WTC11 (cell line): ENCODE measurements around the gene WWOX. TPM values are rescaled to one million over a fixed set of nuclear protein-coding genes. Genes with fewer than 3 reads are reported as not detected.

ENCODE experiments used
- ATAC-seq: fragments of 200-7000 bp; cut with Tn5 transposase; 2 replicates; pipeline ENCODE4 v1.10.0; 2021; ENCODE audit warnings: mild to moderate bottlenecking, moderate library complexity
- CTCF ChIA-PET: fragments of 300-600 bp; sonication (Branson Sonifier 250); formaldehyde crosslinking; loops from one replicate; lab custom pipeline; 2021; ENCODE audit warnings: antibody characterized with exemption; lab: Charles Lee
- POLR2A ChIA-PET: fragments of 350-600 bp; sonication (Branson Sonifier 250); formaldehyde crosslinking; loops from one replicate; lab custom pipeline; 2021; ENCODE audit warnings: antibody characterized with exemption; lab: Charles Lee
- DNase-seq: peaks from one replicate; pipeline ENCODE4 v3.0.0; 2021; ENCODE audit warnings: low spot score
- H3K27ac Mint-ChIP-seq: 2 replicates; pipeline ENCODE4 v1.8.0; 2021; ENCODE audit warnings: mixed read lengths
- H3K27me3 Mint-ChIP-seq: 2 replicates; pipeline ENCODE4 v1.8.0; 2021; ENCODE audit warnings: low read depth, mild to moderate bottlenecking, moderate library complexity, mixed read lengths
- H3K36me3 Mint-ChIP-seq: 2 replicates; pipeline ENCODE4 v1.8.0; 2021; ENCODE audit warnings: mixed read lengths
- H3K4me1 Mint-ChIP-seq: 2 replicates; pipeline ENCODE4 v1.8.0; 2022; ENCODE audit warnings: mixed read lengths
- H3K4me3 Mint-ChIP-seq: 2 replicates; pipeline ENCODE4 v1.8.0; 2021; ENCODE audit warnings: mild to moderate bottlenecking, moderate library complexity, mixed read lengths
- H3K9me3 Mint-ChIP-seq: 2 replicates; pipeline ENCODE4 v1.8.0; 2021; ENCODE audit warnings: mixed read lengths
- ESRRA ChIP-seq: sonication (generic); formaldehyde crosslinking; IDR thresholded peaks from 2 replicates; pipeline ENCODE4 v1.8.1; 2022; ENCODE audit warnings: mild to moderate bottlenecking, missing genetic modification reagents, borderline replicate concordance
- FOXJ3 ChIP-seq: sonication (generic); formaldehyde crosslinking; IDR thresholded peaks from 2 replicates; pipeline ENCODE4 v1.9.0; 2021; ENCODE audit warnings: missing genetic modification reagents, mild to moderate bottlenecking, borderline replicate concordance
- GABPB1 ChIP-seq: sonication (generic); formaldehyde crosslinking; IDR thresholded peaks from 2 replicates; pipeline ENCODE4 v1.8.1; 2023; ENCODE audit warnings: mild to moderate bottlenecking, missing genetic modification reagents
- MYBL2 ChIP-seq: sonication (generic); formaldehyde crosslinking; IDR thresholded peaks from 2 replicates; pipeline ENCODE4 v1.8.1; 2023; ENCODE audit warnings: mild to moderate bottlenecking, moderate library complexity, missing genetic modification reagents
- NR1H2 ChIP-seq: sonication (generic); formaldehyde crosslinking; IDR thresholded peaks from 2 replicates; pipeline ENCODE4 v1.9.0; 2021; ENCODE audit warnings: mild to moderate bottlenecking, moderate library complexity, missing genetic modification reagents
- NR2C2 ChIP-seq: sonication (generic); formaldehyde crosslinking; IDR thresholded peaks from 2 replicates; pipeline ENCODE4 v1.8.0; 2022; ENCODE audit warnings: mild to moderate bottlenecking, missing genetic modification reagents
- PRRX2 ChIP-seq: fragments of 250-450 bp; sonication (Bioruptor Pico); IDR thresholded peaks from 2 replicates; pipeline ENCODE4 v1.8.0; 2021; ENCODE audit warnings: mild to moderate bottlenecking
- TP53 ChIP-seq: sonication (generic); formaldehyde crosslinking; IDR thresholded peaks from 2 replicates; pipeline ENCODE4 v1.8.1; 2023; ENCODE audit warnings: mild to moderate bottlenecking, missing genetic modification reagents
- ZBTB21 ChIP-seq: sonication (generic); formaldehyde crosslinking; IDR thresholded peaks from 2 replicates; pipeline ENCODE4 v1.8.1; 2023; ENCODE audit warnings: mild to moderate bottlenecking, missing genetic modification reagents, borderline replicate concordance
- total RNA-seq: library from RNA; stranded (reverse); gene quantifications from 3 replicates; pipeline ENCODE4 v1.2.3, GENCODE V29; 2021
- TF ChIP-seq, protein P1 (sequence below): sonication (generic); formaldehyde crosslinking; IDR thresholded peaks from 2 replicates; pipeline ENCODE4 v1.8.0; 2023; ENCODE audit warnings: missing genetic modification reagents
- TF ChIP-seq, protein P2 (sequence below): sonication (generic); formaldehyde crosslinking; conservative IDR thresholded peaks from 2 replicates; pipeline ENCODE4 v1.8.1; 2023; ENCODE audit warnings: mild to moderate bottlenecking, low read depth, missing genetic modification reagents, moderate library complexity
- TF ChIP-seq, protein P3 (sequence below): sonication (generic); formaldehyde crosslinking; IDR thresholded peaks from 2 replicates; pipeline ENCODE4 v1.8.1; 2023; ENCODE audit warnings: mild to moderate bottlenecking, moderate library complexity, missing genetic modification reagents
- TF ChIP-seq, protein P4 (sequence below): sonication (generic); formaldehyde crosslinking; IDR thresholded peaks from 2 replicates; pipeline ENCODE4 v1.8.1; 2023; ENCODE audit warnings: mild to moderate bottlenecking, missing genetic modification reagents
- TF ChIP-seq, protein P5 (sequence below): fragments of 250-450 bp; sonication (Bioruptor Pico); conservative IDR thresholded peaks from 2 replicates; pipeline ENCODE4 v1.9.0; 2021; ENCODE audit warnings: mild to moderate bottlenecking
- TF ChIP-seq, protein P6 (sequence below): fragments of 250-450 bp; sonication (Bioruptor Pico); IDR thresholded peaks from 2 replicates; pipeline ENCODE4 v1.9.0; 2021; ENCODE audit warnings: moderate library complexity, mild to moderate bottlenecking, inconsistent platforms, borderline replicate concordance
- TF ChIP-seq, protein P7 (sequence below): sonication (generic); formaldehyde crosslinking; IDR thresholded peaks from 2 replicates; pipeline ENCODE4 v1.8.1; 2022; ENCODE audit warnings: missing genetic modification reagents, borderline replicate concordance

WWOX gene
- total RNA-seq, 1 experiment from 2014 or later: 15.7 TPM

DNA sequence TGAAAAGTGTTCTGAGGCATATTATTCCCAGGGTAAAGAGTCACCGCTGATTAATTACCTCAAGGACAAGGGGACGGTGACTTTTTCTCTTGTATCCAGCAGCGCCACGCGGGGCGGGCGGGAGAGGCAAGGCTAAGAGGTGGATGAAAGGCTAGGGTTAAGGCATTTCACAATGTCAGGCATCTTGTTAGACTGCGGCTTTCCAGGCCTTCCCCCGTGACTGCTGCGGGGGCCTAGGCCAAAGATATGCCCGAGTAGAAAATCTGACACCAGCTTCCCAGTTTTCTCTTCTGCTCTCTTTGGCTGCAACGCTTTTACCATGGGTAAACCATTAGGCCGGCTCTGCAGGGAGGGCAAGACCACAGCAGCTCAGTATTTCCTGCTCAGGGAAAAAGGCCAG, 802.9 kb downstream of the WWOX start:
- no peak for ATAC-seq
- no peak overlapping the region for H3K4me3 Mint-ChIP-seq
- H3K27me3 Mint-ChIP-seq: no peaks in the 10 kb centered on the region
- H3K4me1 Mint-ChIP-seq: peaks cover 42% of the 10 kb centered on the region
- no peak for TF ChIP-seq PRRX2
- TF ChIP-seq, protein P1, sequence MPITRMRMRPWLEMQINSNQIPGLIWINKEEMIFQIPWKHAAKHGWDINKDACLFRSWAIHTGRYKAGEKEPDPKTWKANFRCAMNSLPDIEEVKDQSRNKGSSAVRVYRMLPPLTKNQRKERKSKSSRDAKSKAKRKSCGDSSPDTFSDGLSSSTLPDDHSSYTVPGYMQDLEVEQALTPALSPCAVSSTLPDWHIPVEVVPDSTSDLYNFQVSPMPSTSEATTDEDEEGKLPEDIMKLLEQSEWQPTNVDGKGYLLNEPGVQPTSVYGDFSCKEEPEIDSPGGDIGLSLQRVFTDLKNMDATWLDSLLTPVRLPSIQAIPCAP (CRISPR knock-in tag): no peak
- TF ChIP-seq NR1H2 (CRISPR knock-in tag): no peak
- TF ChIP-seq ZBTB21 (CRISPR knock-in tag): no peak
- no peak for TF ChIP-seq MYBL2 (CRISPR knock-in tag)
- TF ChIP-seq FOXJ3 (CRISPR knock-in tag): no peak
- TF ChIP-seq, protein P2, sequence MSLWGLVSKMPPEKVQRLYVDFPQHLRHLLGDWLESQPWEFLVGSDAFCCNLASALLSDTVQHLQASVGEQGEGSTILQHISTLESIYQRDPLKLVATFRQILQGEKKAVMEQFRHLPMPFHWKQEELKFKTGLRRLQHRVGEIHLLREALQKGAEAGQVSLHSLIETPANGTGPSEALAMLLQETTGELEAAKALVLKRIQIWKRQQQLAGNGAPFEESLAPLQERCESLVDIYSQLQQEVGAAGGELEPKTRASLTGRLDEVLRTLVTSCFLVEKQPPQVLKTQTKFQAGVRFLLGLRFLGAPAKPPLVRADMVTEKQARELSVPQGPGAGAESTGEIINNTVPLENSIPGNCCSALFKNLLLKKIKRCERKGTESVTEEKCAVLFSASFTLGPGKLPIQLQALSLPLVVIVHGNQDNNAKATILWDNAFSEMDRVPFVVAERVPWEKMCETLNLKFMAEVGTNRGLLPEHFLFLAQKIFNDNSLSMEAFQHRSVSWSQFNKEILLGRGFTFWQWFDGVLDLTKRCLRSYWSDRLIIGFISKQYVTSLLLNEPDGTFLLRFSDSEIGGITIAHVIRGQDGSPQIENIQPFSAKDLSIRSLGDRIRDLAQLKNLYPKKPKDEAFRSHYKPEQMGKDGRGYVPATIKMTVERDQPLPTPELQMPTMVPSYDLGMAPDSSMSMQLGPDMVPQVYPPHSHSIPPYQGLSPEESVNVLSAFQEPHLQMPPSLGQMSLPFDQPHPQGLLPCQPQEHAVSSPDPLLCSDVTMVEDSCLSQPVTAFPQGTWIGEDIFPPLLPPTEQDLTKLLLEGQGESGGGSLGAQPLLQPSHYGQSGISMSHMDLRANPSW (CRISPR knock-in tag): no peak
- POLR2A ChIA-PET: no interaction called here
- H3K27ac Mint-ChIP-seq: no peak overlapping the region
- peaks cover 12% of the 10 kb centered on the region for H3K9me3 Mint-ChIP-seq
- H3K36me3 Mint-ChIP-seq: peaks cover 11% of the 10 kb centered on the region
- CTCF ChIA-PET: interaction anchor here (2.1 kb wide), 1 partner anchor 13 kb away, joined by 6 read pairs; no protein-coding TSS in a partner anchor
- DNase-seq: no peak

DNA sequence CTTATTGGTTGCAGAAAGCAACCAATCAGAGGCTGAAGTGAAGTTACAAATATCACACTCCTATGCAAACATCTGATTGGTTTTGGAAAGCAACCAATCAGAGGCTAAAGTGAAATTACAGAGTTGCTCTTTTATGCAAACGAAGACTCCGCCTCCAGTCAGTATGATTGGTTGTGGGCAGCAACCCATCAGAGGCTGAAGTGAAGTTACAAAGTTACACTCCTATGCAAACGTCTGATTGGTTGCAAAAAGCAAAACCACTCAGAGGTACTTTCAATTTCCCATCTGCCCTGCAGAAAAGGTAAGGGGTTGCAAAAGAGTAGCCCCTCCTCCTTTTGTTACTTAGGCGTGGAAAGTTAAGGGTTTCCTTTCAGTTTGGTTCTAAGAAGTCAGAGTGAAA, 803.8 kb downstream of the WWOX start:
- DNase-seq (no peak), ATAC-seq (no peak)
- POLR2A ChIA-PET: no interaction called here
- Mint-ChIP-seq H3K4me3 (no peak overlapping the region), H3K4me1 (peaks cover 45% of the 10 kb centered on the region), H3K9me3 (peaks cover 20% of the 10 kb centered on the region), H3K27ac (no peak overlapping the region), H3K27me3 (no peaks in the 10 kb centered on the region), H3K36me3 (peaks cover 15% of the 10 kb centered on the region)
- CTCF ChIA-PET: interaction anchor here (2.1 kb wide), 1 partner anchor 14 kb away, joined by 6 read pairs; no protein-coding TSS in a partner anchor
- TF ChIP-seq, protein P3, sequence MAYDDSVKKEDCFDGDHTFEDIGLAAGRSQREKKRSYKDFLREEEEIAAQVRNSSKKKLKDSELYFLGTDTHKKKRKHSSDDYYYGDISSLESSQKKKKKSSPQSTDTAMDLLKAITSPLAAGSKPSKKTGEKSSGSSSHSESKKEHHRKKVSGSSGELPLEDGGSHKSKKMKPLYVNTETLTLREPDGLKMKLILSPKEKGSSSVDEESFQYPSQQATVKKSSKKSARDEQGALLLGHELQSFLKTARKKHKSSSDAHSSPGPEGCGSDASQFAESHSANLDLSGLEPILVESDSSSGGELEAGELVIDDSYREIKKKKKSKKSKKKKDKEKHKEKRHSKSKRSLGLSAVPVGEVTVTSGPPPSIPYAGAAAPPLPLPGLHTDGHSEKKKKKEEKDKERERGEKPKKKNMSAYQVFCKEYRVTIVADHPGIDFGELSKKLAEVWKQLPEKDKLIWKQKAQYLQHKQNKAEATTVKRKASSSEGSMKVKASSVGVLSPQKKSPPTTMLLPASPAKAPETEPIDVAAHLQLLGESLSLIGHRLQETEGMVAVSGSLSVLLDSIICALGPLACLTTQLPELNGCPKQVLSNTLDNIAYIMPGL (CRISPR knock-in tag): no peak
- TF ChIP-seq NR2C2 (CRISPR knock-in tag): no peak
- TF ChIP-seq GABPB1 (CRISPR knock-in tag): no peak
- TF ChIP-seq, protein P4, sequence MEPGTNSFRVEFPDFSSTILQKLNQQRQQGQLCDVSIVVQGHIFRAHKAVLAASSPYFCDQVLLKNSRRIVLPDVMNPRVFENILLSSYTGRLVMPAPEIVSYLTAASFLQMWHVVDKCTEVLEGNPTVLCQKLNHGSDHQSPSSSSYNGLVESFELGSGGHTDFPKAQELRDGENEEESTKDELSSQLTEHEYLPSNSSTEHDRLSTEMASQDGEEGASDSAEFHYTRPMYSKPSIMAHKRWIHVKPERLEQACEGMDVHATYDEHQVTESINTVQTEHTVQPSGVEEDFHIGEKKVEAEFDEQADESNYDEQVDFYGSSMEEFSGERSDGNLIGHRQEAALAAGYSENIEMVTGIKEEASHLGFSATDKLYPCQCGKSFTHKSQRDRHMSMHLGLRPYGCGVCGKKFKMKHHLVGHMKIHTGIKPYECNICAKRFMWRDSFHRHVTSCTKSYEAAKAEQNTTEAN: no peak
- TF ChIP-seq ESRRA (CRISPR knock-in tag): no peak
- TF ChIP-seq, protein P5, sequence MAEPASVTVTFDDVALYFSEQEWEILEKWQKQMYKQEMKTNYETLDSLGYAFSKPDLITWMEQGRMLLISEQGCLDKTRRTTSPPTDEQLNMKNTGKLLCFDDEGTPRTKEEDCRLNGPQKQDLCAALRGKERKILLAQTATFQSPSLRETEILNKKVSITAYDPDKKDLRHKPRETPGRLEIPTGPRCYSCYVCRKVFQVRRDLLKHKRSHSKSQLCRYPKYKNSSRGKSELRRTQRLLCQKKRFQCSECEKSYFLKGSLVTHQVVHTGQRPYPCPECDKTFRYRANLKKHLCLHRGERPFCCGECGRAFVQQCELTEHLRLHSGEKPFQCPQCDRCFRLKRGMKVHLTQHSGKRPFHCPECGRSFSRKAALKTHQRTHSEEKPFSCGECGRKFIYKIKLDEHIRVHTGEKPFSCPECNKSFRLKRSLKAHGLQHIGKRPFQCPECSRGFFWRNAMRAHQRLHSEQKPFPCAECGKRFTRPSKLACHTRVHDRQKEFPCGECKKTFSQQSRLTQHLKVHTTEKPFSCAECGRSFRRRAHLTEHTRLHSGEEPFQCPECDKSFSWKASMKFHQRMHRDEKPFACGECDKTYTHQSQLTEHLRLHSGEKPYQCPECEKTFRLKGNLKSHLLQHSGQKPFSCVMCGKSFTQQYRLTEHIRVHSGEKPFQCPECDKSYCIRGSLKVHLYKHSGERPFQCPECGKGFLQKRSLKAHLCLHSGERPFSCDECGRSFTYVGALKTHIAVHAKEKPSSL (CRISPR knock-in tag): no peak
- TF ChIP-seq, protein P6, sequence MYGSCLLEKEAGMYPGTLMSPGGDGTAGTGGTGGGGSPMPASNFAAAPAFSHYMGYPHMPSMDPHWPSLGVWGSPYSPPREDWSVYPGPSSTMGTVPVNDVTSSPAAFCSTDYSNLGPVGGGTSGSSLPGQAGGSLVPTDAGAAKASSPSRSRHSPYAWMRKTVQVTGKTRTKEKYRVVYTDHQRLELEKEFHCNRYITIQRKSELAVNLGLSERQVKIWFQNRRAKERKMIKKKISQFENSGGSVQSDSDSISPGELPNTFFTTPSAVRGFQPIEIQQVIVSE (CRISPR knock-in tag): no peak
- TF ChIP-seq, protein P7, sequence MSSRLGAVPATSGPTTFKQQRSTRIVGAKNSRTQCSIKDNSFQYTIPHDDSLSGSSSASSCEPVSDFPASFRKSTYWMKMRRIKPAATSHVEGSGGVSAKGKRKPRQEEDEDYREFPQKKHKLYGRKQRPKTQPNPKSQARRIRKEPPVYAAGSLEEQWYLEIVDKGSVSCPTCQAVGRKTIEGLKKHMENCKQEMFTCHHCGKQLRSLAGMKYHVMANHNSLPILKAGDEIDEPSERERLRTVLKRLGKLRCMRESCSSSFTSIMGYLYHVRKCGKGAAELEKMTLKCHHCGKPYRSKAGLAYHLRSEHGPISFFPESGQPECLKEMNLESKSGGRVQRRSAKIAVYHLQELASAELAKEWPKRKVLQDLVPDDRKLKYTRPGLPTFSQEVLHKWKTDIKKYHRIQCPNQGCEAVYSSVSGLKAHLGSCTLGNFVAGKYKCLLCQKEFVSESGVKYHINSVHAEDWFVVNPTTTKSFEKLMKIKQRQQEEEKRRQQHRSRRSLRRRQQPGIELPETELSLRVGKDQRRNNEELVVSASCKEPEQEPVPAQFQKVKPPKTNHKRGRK: no peak
- TF ChIP-seq TP53 (CRISPR knock-in tag): no peak
